NCI-H774 (cell line): ENCODE results near the gene NENF.
A peak's percentile ranks its signal among the peaks of the same experiment; 100 is the strongest.
"Not testable (repeated sequence)": the region's sequence is repeated elsewhere in the genome, so short reads cannot be mapped to it uniquely, and the experiment has no call there.

Source experiments
- DNase-seq: peaks from one replicate; lab custom pipeline; 2025; lab: John Stamatoyannopoulos, UW

Gene NENF

DNA sequence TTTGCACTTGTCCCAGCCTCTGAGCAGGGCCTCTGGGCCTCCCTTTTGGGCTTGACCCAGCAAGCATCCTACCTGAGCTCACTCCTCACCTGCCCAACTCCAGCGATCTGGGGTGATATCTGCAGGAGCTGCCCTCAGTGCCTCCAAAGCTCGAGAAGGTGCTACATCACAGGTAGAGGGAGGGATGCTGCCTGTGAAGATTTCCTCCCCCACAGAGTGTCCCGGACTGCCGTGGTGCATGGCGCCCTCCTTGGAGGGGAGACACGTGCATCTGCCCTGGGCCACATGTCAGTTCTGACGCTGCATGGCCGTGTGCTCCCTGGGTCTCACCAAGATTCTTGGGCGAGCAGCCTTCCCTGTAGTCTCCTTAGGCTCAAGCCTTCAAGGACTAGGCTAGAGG is 27.7 kb downstream of the NENF start:
- DNase-seq = no peak

DNA sequence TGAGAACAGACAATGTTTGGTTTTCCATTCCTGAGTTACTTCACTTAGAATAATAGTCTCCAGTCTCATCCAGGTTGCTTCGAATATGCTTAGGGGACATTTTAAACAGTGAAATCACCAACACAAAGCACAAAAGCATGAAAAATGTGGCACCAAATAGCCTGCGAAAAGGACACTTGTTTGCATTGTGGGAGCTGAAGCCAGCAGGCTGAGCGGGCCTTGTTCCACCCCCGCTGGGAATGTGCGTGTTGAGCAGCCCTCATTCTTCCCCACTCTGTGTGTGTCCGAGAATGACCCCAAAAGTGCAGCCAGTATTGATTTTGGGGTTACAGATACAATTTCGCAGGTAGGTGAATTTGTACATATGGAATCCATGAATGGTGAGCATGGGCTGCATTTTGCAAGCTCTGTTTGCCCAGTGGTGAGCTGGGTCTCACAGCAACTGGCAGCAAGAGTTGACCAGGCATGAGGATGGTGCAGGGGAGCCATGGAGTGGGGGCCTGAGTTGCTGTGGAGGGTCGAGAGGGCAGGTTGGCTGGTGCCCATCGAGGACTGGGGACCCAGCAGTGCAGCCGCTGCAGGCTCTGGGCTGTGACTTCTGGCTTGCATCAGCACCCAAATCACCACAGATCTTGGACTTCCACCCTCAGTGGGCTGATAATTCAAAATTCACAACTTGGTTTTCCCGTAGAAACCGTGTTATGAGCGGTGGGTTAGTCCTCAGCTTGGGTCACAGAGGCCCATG is 29.4 kb downstream of the NENF start:
- DNase-seq = no peak

DNA sequence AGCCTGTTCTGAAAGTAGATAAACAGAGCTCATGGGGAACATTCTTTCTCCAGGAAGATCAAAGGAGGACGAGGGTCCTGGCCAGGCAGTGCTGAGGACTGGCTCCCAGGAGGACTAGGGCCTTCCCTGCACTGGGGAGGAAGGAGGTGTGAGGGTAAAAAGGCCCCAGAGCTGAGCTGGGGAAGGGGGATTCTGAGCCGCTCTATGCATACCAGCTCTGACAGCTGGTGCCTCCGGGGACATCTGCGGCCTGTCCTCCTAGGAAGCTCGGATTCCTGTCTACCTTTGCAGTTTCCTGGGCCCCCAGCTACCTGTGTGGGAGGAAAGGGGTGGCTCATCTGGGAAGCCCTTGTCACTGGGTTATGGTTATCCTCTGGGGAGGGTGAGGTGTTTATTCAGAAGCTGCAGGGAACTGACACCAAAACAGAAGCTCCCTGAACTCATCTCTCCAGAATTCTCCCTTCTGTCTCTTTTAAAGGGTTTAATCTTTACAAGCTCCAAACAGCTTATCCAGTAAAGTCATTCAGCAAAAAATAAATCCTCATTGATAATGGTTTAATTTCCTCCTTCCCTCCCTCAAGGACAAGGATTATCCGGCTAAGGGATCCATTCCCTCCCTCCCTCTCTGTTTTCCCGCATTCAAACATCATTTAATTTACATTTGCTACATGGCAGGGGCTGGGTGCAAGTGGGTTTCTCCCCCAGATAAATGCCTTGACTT is 31.0 kb downstream of the NENF start:
- no peak for DNase-seq

DNA sequence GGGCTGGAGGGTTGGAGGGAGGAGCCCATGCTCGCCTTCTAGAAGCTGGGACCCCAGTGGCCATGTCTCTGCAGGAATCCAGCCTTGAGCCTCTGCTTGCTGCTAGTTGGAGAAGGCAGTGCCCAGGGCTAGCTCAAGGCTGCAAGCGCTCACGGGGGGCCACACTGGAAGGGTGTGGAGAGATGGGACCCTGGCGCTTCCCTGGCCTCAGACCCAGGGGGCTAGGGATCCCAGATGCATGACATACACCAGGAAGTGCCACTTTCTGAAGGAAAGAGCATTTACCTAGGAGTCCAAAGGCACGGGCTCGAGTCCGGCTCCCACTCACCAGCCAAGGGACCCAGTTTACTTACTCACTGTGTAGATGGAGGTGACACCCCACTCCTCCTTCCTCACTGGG is 32.6 kb downstream of the NENF start:
- DNase-seq = no peak

DNA sequence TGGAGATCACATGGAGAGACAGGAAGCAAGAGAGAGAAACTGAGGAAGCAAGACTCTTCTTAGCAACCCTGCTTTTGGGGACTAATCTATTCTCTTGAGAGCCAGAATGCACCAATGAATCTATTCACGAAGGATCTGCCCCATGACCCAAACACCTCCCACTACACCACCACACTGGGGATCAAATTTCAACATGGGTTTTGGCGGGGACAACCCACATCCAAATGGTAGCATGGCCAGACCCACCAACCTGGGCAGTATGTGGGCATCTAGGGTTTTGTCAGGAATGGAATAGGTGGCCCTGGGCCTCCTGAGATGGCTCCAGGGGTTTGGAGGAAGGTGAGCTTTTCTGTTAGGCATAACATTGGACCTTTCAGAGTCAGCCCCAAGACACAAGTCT is 33.7 kb downstream of the NENF start:
- DNase-seq = no peak

DNA sequence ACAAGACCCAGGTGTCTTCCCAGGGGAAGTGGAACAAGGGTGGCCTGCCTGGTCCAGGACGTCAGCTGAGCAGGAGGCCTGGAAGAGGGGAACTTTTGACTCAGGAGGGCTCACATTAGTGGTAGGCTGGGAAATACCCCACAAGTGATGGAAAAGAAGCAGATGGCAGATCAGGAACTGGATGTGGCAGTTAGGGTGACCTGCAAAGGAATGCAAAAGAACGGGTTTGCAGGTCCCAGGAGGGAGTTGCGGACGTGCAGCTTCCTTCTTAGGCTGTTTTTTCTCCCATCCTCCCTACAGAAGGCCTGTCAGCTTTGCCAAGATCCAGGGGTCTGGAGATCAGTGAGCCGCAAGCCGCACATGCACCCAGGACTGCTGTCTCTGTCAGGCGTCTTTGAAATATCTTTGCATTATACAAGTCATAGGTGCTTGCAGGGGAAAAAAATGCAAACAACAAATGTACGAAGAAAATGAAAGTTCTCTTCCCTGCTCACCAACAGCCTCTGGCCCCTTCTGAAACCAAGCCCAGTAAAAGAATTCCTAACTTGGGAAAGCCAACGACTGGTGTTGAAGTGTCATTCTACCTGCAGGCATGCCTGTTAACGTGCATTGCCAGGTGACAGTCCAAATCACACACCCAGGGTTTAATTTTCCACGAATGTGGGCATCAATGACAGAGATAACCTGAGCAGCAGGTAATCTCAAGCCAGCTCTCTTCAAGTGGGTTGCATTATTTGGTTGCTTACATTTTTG is 34.4 kb downstream of the NENF start:
- DNase-seq = no peak

DNA sequence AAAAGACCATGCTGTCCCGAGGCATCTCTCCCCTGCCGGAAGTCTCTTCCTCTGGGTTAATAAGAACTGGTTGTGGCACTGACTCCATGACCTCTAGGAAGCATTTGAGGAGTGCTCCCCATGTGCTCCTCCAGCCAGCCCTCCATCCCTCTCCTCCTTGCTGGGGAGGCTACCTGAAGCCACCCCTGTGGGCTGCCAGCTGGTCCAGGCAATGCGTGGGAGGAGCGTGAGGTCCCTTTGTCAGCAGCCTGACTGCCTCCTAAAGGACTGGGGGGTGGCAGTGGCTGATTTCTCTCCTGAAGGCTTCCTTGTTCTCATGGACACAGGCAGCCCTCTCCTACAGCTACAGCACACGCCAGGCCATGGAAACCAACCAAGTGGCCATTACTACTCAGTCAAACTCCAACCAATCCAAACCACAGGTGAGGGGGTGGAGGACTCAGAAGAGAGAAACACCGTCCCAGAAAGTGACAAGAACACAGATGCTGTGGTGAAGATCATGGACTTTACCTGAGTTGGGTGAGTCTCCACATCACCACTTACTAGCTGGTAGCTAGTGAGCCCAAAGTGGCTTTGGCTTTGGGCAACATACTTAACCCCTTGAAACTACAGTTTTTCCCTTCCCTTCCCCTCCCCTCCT is 35.2 kb downstream of the NENF start:
- no peak for DNase-seq

DNA sequence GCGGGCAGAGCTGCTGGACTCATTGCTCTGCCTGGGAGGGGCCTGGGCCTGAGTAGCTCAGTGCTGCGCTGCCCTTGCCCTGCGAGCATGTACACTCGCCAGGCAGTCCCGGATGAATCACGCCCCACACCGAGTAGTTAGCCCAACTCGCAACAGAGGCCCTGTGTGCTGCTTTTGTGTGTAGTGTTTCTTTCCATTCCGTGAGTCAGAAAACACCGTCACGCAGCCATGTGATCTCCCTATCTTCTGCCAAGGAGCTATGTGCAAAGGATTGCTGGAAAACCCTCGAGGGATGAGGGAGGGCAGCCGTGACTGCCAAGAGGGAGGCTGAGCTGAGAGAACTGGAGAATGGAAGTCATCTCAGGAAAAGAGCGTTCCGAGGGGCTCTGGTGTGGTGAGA is 37.3 kb downstream of the NENF start:
- no peak for DNase-seq

DNA sequence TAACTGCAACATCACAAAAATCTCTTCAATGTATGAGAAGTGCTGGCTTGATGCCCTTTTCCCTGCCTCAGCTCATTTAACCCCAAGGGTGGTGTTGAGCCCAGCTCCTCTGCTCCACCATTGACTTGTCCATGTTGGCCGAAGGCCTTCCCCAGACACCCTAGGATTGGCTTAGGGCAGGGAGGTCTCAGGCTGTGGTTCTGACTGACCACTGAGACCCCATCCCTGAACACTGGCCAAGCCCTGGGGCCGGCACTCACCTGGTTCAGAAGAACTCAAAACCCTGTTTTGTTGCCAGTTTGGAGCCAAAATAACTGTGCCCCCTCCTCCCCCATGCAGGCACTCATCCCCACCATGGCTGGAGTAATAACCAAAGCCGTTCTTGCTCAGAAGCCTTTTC is 38.6 kb downstream of the NENF start:
- DNase-seq = no peak

DNA sequence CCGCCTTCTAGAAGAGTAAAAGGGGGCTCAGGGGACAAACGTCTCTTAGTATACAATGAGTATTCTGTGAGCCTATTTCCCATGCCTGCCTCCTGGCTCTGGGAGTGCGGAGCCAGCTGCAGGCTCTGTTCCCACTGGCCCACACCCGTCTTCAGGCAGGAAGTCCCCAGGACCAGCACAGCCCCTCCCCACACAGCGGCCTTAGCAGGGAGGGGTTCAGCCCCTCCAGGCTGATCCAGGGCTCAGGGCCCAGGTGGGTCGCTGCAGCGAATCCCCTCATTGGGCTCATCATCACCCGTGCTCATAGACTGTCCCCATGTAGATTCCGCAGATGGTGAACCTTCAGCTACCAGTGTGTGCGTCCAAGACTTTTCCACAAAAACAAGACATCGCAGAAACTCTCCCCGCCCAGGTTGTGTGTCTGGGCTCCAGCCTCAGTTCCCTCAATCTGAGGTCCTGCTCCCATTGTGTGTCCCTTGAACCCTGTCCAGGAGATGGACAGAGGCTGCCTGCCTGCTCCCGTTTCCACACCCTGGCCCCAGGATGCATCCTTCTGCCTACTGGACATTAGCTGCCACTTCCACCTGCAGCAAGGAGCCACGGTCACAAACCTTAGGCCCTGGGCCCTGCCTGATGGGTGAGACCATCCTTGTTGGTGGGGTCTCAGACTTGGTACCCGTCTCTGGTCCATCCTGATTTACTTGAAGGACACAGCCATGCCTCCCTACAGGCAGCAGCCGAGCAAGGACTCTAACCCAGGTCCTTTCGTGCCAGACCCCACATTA is 39.4 kb downstream of the NENF start:
- DNase-seq = no peak

DNA sequence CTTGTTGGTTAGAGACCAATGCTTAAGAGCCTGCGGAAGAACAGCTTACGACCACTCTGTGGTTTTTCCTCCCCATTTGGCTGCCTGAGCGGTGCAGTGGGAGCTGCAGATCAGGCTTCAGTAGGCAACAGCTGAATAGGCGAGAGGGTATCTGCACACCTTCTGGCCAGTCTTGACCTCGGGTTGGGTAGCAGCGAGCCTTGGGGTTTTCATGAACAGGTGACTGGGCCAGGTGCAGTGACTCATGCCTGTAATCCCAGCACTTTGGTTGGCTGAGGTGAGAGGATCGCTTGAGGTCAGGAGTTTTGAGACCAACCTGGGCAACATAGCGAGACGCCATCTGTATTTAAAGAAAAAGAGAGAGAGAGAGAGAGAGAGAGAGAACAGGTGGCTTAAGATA is 41.0 kb downstream of the NENF start:
- no peak for DNase-seq

DNA sequence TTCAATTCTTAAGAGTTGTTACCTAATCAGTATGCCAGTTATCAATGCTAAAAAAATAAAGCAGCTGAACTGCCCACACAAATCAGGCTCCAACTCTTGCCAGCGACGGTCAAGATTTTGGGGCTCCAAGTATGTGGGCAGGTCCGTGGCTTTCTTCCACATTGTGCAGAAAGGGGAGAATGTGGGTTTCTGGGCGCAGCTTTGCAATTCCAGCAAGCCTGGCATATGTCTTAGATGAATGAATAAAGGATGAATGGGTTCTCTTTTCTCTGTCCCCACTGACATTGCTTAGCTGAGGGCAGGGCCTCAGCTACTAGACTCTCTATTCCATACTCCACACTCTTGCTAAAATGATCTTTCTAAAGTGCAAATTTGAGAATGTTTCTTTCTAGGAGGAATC is 42.4 kb downstream of the NENF start:
- no peak for DNase-seq

DNA sequence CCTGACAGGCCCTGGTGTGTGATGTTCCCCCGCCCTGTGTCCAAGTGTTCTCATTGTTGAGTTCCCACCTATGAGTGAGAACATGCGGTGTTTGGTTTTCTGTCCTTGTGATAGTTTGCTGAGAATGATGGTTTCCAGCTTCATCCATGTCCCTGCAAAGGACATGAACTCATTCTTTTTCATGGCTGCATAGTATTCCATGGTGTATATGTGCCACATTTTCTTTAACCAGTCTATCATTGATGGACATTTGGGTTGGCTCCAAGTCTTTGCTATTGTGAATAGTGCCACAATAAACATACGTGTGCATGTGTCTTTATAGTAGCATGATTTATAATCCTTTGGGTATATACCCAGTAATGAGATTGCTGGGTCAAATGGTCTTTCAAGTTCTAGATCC is 43.1 kb downstream of the NENF start:
- DNase-seq = not testable (repeated sequence)

DNA sequence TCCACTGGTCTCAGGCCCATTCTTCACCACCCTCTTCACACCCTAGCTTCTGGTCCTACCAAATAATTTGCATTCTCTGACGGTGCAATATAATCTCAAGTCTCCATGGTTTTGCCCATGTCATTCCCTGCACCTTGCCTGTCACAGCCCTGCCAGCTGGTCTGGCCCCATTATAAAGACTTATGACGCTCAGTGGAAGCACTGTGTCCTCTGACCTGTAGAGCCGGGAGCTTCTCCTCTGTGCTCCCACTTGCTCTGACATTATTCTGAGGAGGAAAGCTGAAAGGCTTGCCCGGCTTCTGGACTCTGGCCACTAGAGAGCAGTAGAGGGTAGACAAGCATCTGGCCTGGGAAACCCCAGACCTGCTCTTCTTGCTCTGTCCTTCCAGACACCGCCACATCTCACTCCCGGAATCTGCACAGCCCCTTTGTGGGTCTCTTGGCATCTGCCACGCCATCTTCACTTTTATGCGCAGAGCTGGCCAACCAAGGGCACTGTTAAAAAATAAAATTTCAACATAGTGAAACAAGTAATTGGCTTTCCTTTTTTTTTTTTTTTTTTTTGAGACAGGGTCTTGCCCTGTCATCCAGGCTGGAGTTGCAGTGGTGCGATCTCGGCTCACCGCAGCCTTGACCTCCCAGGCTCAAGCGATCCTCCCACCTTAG is 44.4 kb downstream of the NENF start:
- peak; percentile 83 for DNase-seq

DNA sequence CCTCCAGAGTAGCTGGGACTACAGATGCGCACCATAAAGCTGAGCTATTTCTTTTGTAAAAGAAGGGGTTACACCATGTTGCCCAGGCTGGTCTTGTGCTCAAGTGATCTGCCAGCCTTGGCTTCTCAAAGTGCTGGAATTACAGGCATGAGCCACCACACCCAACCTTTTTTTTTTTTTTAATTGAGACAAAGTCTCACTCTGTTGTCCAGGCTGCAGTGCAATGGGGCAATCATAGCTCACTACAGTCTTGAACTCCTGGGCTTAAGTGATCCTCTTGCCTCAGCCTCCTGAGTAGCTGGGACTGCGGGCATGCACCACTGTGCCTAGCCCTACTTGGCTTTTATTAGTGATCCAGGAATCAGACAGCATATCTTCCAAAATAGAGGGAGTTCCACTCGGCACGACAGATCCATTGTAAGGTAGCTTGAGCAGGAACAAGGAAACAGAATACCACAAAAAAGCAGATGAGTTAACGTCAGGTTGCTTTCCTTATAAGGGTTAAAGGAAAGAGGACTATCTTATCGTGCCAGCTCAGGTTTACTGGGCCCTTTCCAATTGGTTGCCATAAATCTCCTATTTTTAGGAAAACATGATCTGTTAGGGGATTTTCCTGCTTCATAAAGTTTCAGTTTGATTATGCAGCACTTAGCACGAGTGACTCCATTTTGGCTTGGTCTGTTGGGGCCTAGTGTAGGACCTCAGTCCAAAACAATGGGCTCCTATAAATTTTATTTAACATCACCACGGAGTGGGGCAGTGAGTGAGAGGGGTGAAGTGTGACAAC is 45.2 kb downstream of the NENF start:
- DNase-seq = no peak

DNA sequence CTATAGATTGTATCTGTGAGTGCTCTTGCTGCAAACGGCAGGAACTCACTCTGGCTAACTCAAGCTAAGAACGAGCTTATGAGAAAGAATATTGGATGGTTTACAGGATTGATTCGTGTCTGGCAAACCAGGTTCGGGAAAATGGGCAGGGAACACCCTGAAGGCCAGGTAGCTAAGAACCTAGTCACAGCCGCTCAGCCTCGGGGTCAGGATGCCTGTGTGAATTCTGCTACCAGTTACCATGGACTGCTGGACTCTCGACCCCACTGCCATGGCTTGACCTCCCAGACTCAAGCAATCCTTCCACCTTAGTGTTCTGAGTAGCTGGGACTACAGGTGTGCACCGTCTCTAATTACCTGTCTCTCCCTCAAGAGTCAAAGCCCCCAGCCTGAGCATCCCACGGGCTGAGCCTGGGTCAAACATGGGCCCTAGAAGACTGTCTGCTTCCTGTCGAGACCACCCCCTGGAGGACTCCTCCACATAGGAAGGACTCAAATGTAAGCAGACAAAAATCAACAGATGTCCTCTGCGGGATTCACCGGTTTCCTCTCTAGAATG is 45.8 kb downstream of the NENF start:
- DNase-seq = no peak

DNA sequence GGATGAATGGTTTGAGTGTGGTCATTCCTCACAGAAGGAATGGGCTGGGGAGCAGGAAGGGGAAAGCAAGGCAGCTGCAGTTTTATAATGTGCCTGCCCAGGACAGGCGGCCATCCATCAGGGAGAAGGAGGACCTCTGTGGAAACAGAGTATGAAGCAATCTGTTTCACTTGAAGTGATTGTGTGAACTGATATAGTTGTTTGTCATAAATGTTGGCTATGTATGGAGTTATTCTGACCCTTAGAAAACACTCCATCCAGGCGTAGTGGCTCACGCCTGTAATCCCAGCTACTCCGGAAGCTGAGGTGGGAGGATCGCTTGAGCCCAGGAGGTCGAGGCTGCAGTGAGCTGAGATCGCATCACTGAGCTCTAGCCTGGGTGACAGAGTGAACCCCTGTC is 46.5 kb downstream of the NENF start:
- no peak for DNase-seq

DNA sequence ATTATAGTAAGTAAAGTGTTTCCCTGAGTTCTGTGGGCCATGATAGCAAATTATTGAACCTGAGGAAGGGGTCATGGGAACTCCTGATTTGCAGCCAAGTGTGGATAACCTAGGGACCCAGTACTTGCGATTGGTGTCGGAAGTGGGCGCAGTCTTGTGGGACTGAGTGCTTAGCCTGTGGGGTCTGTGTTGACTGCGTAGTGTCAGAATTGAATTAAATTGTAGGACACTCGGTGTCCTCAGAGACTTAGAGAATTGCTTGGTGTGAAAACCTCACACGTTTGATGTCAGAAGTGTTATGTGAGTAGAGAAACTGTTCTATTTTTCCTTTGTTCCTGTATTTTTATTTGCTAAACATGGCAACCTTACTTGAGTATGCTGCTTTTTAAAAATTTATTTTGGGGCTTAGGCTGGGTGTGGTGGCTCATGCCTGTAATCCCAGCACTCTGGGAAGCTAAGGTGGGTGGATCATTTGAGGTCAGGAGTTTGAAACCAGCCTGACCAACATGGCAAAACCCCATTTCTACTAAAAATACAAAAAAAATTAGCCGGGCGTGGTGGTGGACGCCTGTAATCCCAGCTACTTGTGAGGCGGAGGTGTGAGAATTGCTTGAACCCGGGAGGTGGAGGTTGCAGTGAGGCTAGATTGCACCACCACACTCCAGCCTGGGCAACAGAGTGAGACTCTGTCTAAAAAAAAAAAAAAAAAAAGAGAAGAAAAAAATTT is 48.2 kb downstream of the NENF start:
- not testable (repeated sequence) for DNase-seq

DNA sequence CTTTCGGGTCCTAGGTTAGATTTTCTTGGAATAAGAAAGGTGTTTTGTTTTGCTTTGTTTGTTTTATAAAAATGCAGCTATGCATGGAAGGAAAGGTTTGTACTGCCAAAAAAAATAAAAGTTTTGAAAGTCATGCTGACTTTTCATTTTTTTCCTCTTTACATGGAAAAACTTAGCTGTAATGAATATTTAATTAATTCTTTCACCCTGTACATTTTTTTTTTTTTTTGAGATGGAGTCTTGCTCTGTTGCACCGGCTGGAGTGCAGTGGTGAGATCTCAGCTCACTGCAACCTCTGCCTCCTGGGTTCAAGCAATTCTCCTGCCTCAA is 48.7 kb downstream of the NENF start:
- DNase-seq = no peak
